K562 (cell line): ENCODE measurements around the gene MAP4K5. TPM values are rescaled to one million over a fixed set of nuclear protein-coding genes. Genes with fewer than 3 reads are reported as not detected.

Experiments
- ATAC-seq: fragments of 200-7000 bp; cut with Tn5 transposase; 3 replicates; pipeline ENCODE4 v1.9.1; 2020; ENCODE audit warnings: moderate library complexity
- BruUV-seq: library from RNA; stranded (reverse); fragments of 400-500 nt; replicated peaks from 2 replicates; lab custom pipeline; 2021; lab: Mats Ljungman, UMichigan
- CTCF ChIA-PET: fragments of 300-600 bp; formaldehyde crosslinking; extraction: SDS; loops from one replicate; lab custom pipeline; 2021; ENCODE audit warnings: low intra/inter-chr PET ratio; lab: Yijun Ruan, JAX
- POLR2A ChIA-PET: fragments of 300-600, 350-650 bp; sonication (Branson Sonifier 250); formaldehyde crosslinking; extraction: SDS; loops from one replicate; lab custom pipeline; 2021; ENCODE audit warnings: antibody characterized with exemption, inconsistent platforms; lab: Yijun Ruan, JAX
- DNase-seq, 4 experiments: peaks; one replicate each; pipeline versions ENCODE4 v3.0.0 to v3.0.0-alpha.2; 2011 to 2018; ENCODE audit warnings: low spot score in 3 of 4, mixed read lengths in 3 of 4; ENCODE audit errors: extremely low read depth in 1 of 4
- FAIRE-seq: peaks from 2 replicates; lab custom pipeline; 2011; peaks lifted over from hg19 to GRCh38; lab: Jason Lieb, UNC
- H2AFZ ChIP-seq: 2 replicates; pipeline ENCODE4 v1.6.0; 2011; ENCODE audit warnings: low read depth, low read length, control low read depth, inconsistent platforms
- H3K27ac ChIP-seq: fragments of 200-600 bp; 3 replicates; pipeline ENCODE4 v1.8.0; 2011; ENCODE audit warnings: low read depth, mild to moderate bottlenecking, control low read depth, inconsistent platforms, low read length, moderate library complexity, mixed read lengths; ENCODE audit errors: extremely low read depth
- H3K27me3 ChIP-seq, 2 experiments: fragments of 300-600 bp in 1 of 2; 2 replicates in 1 of 2; 3 replicates in 1 of 2; pipeline versions ENCODE4 v1.6.0 to v1.8.0; 2011; ENCODE audit warnings: inconsistent platforms in 2 of 2, low read length in 2 of 2, mild to moderate bottlenecking in 1 of 2, mixed read lengths in 1 of 2, moderate library complexity in 1 of 2; ENCODE audit not compliant: control insufficient read depth in 2 of 2, insufficient read depth in 2 of 2
- H3K36me3 ChIP-seq: fragments of 300-600 bp; 3 replicates; pipeline ENCODE4 v1.8.0; 2011; ENCODE audit warnings: mild to moderate bottlenecking, low read length, inconsistent platforms; ENCODE audit not compliant: control insufficient read depth, insufficient read depth
- H3K4me1 ChIP-seq, 2 experiments: fragments of 200-600 bp in 1 of 2; replicated peaks in 1 of 2; 2 replicates in 1 of 2; 3 replicates in 1 of 2; pipeline versions ENCODE4 v1.5.1 to v1.8.0; 2011; ENCODE audit warnings: inconsistent platforms in 2 of 2, low read length in 2 of 2, mild to moderate bottlenecking in 1 of 2, mixed read lengths in 1 of 2, moderate library complexity in 1 of 2; ENCODE audit not compliant: control insufficient read depth in 2 of 2, insufficient read depth in 2 of 2
- H3K4me2 ChIP-seq: 2 replicates; pipeline ENCODE4 v1.6.1; 2011; ENCODE audit warnings: low read length, control low read depth, inconsistent platforms, mixed read lengths; ENCODE audit not compliant: insufficient read depth
- H3K4me3 ChIP-seq: fragments of 200-600 bp; sonication (generic), shearing (Covaris generic); 2 replicates; pipeline ENCODE4 v1.5.1; 2016; ENCODE audit warnings: control low read depth, inconsistent platforms
- H3K79me2 ChIP-seq: fragments of 200-600 bp; 3 replicates; pipeline ENCODE4 v1.8.0; 2011; ENCODE audit warnings: low read length, inconsistent platforms; ENCODE audit not compliant: control insufficient read depth, insufficient read depth
- H3K9ac ChIP-seq, 2 experiments: 2 replicates each; pipeline versions ENCODE4 v1.6.0 to v1.6.1; 2011; ENCODE audit warnings: low read depth in 2 of 2, low read length in 2 of 2, control low read depth in 1 of 2, inconsistent platforms in 1 of 2, mild to moderate bottlenecking in 1 of 2, mixed read lengths in 1 of 2; ENCODE audit not compliant: insufficient read depth in 1 of 2
- H3K9me1 ChIP-seq: one replicate; pipeline ENCODE4 v1.6.0; 2011; ENCODE audit warnings: inconsistent platforms, mild to moderate bottlenecking, low read length, moderate library complexity; ENCODE audit not compliant: control insufficient read depth, insufficient read depth
- H3K9me3 ChIP-seq: replicated peaks from 2 replicates; pipeline ENCODE4 v1.5.1; 2011; ENCODE audit warnings: low read depth, low read length, inconsistent platforms; ENCODE audit not compliant: control insufficient read depth, insufficient read depth
- H4K20me1 ChIP-seq: replicated peaks from 2 replicates; pipeline ENCODE4 v1.6.1; 2011; ENCODE audit warnings: low read length, inconsistent platforms, mixed read lengths; ENCODE audit not compliant: control insufficient read depth, insufficient read depth
- ARID2 ChIP-seq: fragments of 450-650 bp; IDR thresholded peaks from 2 replicates; pipeline ENCODE4 v1.6.1; 2017; ENCODE audit warnings: antibody characterized with exemption, mild to moderate bottlenecking
- DACH1 ChIP-seq: fragments of 450-650 bp; IDR thresholded peaks from 2 replicates; pipeline ENCODE4 v1.6.1; 2018; ENCODE audit not compliant: partially characterized antibody
- DMBX1 ChIP-seq: fragments of 250-450 bp; sonication (Bioruptor Pico); IDR thresholded peaks from 2 replicates; pipeline ENCODE4 v1.8.0; 2022; ENCODE audit warnings: inconsistent platforms, mild to moderate bottlenecking, moderate library complexity, borderline replicate concordance
- GABPB2 ChIP-seq: fragments of 250-450 bp; sonication (Bioruptor Pico); conservative IDR thresholded peaks from 2 replicates; pipeline ENCODE4 v1.5.1; 2021; ENCODE audit warnings: mild to moderate bottlenecking
- HNRNPL ChIP-seq: fragments of 200-400 bp; formaldehyde crosslinking; IDR thresholded peaks from 2 replicates; pipeline ENCODE4 v1.6.1; 2017; ENCODE audit warnings: low read depth, mild to moderate bottlenecking, low read length
- HSF4 ChIP-seq: fragments of 250-450 bp; sonication (Bioruptor Pico); IDR thresholded peaks from 2 replicates; pipeline ENCODE4 v2.1.2; 2022; ENCODE audit warnings: mild to moderate bottlenecking, moderate library complexity, borderline replicate concordance
- NCOA1 ChIP-seq: fragments of 450-650 bp; IDR thresholded peaks from 2 replicates; pipeline ENCODE4 v1.6.1; 2016; ENCODE audit warnings: low read depth
- SAP30 ChIP-seq: fragments of 200-600 bp; sonication (generic); IDR thresholded peaks from 2 replicates; pipeline ENCODE4 v1.6.1; 2012; ENCODE audit warnings: borderline replicate concordance, low read depth, mild to moderate bottlenecking, moderate library complexity, low read length, control low read depth, inconsistent platforms; ENCODE audit not compliant: insufficient read depth, poor library complexity, severe bottlenecking
- WGBS: fragments of 100-300 bp; shearing (Covaris generic); methylation state at CpG from one replicate; pipeline ENCODE4 v1.1.6; 2016; ENCODE audit warnings: low coverage, mixed read lengths; ENCODE audit not compliant: insufficient coverage; ENCODE audit errors: missing lambda C conversion rate; 5-methylcytosine and 5-hydroxymethylcytosine counted together
- in situ Hi-C: fragments of 300-500 bp; cut with MboI; formaldehyde crosslinking; loops from 4 replicates; pipeline ENCODE4 v1.15.0; 2018; ENCODE audit warnings: inconsistent platforms, mixed read lengths
- intact Hi-C: fragments of 100-400 bp; cut with micrococcal nuclease; formaldehyde crosslinking; loops from 2 replicates; pipeline ENCODE4 v1.14.2; 2022
- polyA plus RNA-seq, 8 experiments: library from polyadenylated mRNA; depleted of rRNA in 4 of 8; stranded (reverse) in 5 of 8; unstranded in 3 of 8; fragments of >200 nt; fragmentation: Nextera tagmentation in 2 of 8; fragmentation: Illumina TruSeq in 1 of 8; extraction: Ambion mirVana in 2 of 8; extraction: Trizol in 1 of 8; gene quantifications; 2 replicates each; pipeline versions ENCODE4 v1.2.1 to v1.2.3, GENCODE V29; 2011 to 2014; ENCODE audit warnings: inconsistent platforms in 1 of 8, missing spikeins in 1 of 8
- total RNA-seq, 7 experiments: library from RNA; depleted of rRNA in 6 of 7; stranded (reverse); fragments of >200 nt in 6 of 7; fragmentation: Illumina TruSeq in 2 of 7; extraction: Trizol in 2 of 7; gene quantifications; 2 replicates each; pipeline versions ENCODE4 v1.2.1 to v1.2.3, GENCODE V29; 2011 to 2021; ENCODE audit warnings: low replicate concordance in 1 of 7
- TF ChIP-seq, protein P1 (sequence below): fragments of 250-450 bp; sonication (Bioruptor Pico); IDR thresholded peaks from 2 replicates; pipeline ENCODE4 v1.8.0; 2021; ENCODE audit warnings: moderate library complexity, mild to moderate bottlenecking, inconsistent platforms
- TF ChIP-seq, protein P2 (sequence below): sonication (generic); formaldehyde crosslinking; IDR thresholded peaks from 2 replicates; pipeline ENCODE4 v1.8.0; 2022; ENCODE audit warnings: missing genetic modification reagents, mild to moderate bottlenecking, borderline replicate concordance

MAP4K5 gene
- total and polyA plus RNA-seq, 9 of the 15 experiments (the other 6 are each of a cell fraction or from before 2014, with no cell fraction given): 5.9 to 29.4 (median 18.0) TPM

DNA sequence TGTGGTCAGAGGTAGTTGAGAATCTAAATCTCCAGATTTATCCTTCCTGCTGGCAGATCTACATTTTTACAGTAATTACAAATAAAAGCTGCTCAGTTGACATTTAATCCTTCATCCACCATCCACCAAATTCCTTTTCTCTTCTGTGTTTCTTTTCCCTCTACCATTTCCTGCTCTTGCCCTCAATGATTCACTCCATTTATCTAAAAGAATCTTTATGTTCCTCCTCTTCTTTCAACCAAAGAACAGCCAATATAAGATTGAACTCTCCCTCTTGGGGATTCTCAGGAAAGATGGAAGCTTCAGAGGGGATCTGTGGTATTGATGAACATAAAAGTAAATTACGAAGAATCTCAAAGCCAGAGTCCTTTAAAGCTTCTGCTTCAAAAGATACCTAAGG is 4.4 kb downstream of the MAP4K5 start:
- Histone ChIP-seq H3K4me2 (no peak overlapping the region), H3K9me3 (no peaks in the 10 kb centered on the region), H3K9ac (no peak overlapping the region), H3K36me3 (peaks cover 18% of the 10 kb centered on the region; the same call in 2 of the 3 replicates), H3K4me1 (peaks cover 12 to 13% of the 10 kb centered on the region in 2 experiments; a peak in 4 of 5 replicates), H3K27ac (no peak overlapping the region), H3K4me3 (no peak overlapping the region), H2AFZ (no peak overlapping the region), H3K79me2 (peaks cover 90% of the 10 kb centered on the region), H3K9me1 (no peaks in the 10 kb centered on the region), H3K27me3 (no peaks in the 10 kb centered on the region), H4K20me1 (0 out of 2 replicates have a peak, but pooled peaks cover 7% of the 10 kb centered on the region)
- ATAC-seq: no peak
- TF ChIP-seq DMBX1: no peak
- TF ChIP-seq HNRNPL: no peak
- TF ChIP-seq NCOA1: no peak
- TF ChIP-seq, protein P1, sequence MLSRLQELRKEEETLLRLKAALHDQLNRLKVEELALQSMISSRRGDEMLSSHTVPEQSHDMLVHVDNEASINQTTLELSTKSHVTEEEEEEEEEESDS (CRISPR knock-in tag): no peak
- TF ChIP-seq HSF4 (CRISPR knock-in tag): no peak
- TF ChIP-seq SAP30: no peak
- no peak for TF ChIP-seq ARID2
- TF ChIP-seq GABPB2 (CRISPR knock-in tag): no peak
- TF ChIP-seq, protein P2, sequence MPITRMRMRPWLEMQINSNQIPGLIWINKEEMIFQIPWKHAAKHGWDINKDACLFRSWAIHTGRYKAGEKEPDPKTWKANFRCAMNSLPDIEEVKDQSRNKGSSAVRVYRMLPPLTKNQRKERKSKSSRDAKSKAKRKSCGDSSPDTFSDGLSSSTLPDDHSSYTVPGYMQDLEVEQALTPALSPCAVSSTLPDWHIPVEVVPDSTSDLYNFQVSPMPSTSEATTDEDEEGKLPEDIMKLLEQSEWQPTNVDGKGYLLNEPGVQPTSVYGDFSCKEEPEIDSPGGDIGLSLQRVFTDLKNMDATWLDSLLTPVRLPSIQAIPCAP: no peak
- no peak for TF ChIP-seq DACH1
- intact Hi-C loops (no loop called here), in situ Hi-C loops (loop anchor here (10.0 to 25.0 kb wide), 2 partner anchors 203 to 666 kb away; partner anchors contain the start of gene NEMF)
- DNase-seq: no peak
- CTCF ChIA-PET: no interaction called here
- 100% methylated on average over 1 of the region's 1 CpG for WGBS
- no peak for FAIRE-seq
- no TSS peak for BruUV-seq
- POLR2A ChIA-PET: no interaction called here
